CD14-positive monocyte (primary cell): ENCODE measurements around the gene DENND1A. TPM values are rescaled to one million over a fixed set of nuclear protein-coding genes. Genes with fewer than 3 reads are reported as not detected.
A peak's percentile ranks its signal among the peaks of the same experiment; 100 is the strongest.

Experiments used
- DNase-seq, 3 donors: peaks; one replicate each; pipeline ENCODE4 v3.0.0-alpha.2; 2011 to 2022
- H2AFZ ChIP-seq: 2 replicates; pipeline ENCODE4 v1.6.0; 2012; ENCODE audit warnings: mild to moderate bottlenecking, low read depth, low read length, inconsistent platforms; ENCODE audit not compliant: insufficient read depth, poor library complexity, severe bottlenecking
- H3K27ac ChIP-seq, 2 donors: 1 replicate in 1 of 2; 2 replicates in 1 of 2; pipeline ENCODE4 v1.5.1; 2012 to 2013; ENCODE audit warnings: low read length in 2 of 2, control low read depth in 1 of 2, inconsistent platforms in 1 of 2, low read depth in 1 of 2, mild to moderate bottlenecking in 1 of 2
- H3K27me3 ChIP-seq, 2 donors: one replicate each; pipeline versions ENCODE4 v1.6.0 to v1.6.1; 2011 to 2013; ENCODE audit warnings: low read length in 2 of 2; ENCODE audit not compliant: control insufficient read depth in 2 of 2, insufficient read depth in 2 of 2
- H3K36me3 ChIP-seq, 2 donors: replicated peaks in 1 of 2; 1 replicate in 1 of 2; 2 replicates in 1 of 2; pipeline versions ENCODE4 v1.5.1 to v1.6.1; 2012 to 2013; ENCODE audit warnings: low read length in 2 of 2, control low read depth in 1 of 2, inconsistent platforms in 1 of 2, mild to moderate bottlenecking in 1 of 2; ENCODE audit not compliant: insufficient read depth in 2 of 2, control insufficient read depth in 1 of 2
- H3K4me1 ChIP-seq, 2 donors: 1 replicate in 1 of 2; 2 replicates in 1 of 2; pipeline versions ENCODE4 v1.5.1 to v1.6.1; 2012 to 2013; ENCODE audit warnings: low read length in 2 of 2, control low read depth in 1 of 2, inconsistent platforms in 1 of 2, mild to moderate bottlenecking in 1 of 2, moderate library complexity in 1 of 2; ENCODE audit not compliant: insufficient read depth in 2 of 2, control insufficient read depth in 1 of 2
- H3K4me2 ChIP-seq: replicated peaks from 2 replicates; pipeline ENCODE3; 2012; ENCODE audit warnings: low read length, moderate library complexity, mild to moderate bottlenecking; ENCODE audit not compliant: poor library complexity, severe bottlenecking; ENCODE audit errors: extremely low read depth
- H3K4me3 ChIP-seq, 3 experiments: fragments of 200-600 bp in 1 of 3; sonication (generic) in 1 of 3; replicated peaks in 1 of 3; 1 replicate in 2 of 3; 2 replicates in 1 of 3; pipeline ENCODE4 v1.5.1; 2011 to 2013; ENCODE audit warnings: low read length in 3 of 3, mild to moderate bottlenecking in 3 of 3, control low read depth in 2 of 3, low read depth in 2 of 3, inconsistent platforms in 1 of 3, moderate library complexity in 1 of 3
- H3K79me2 ChIP-seq: 2 replicates; pipeline ENCODE4 v1.6.0; 2012; ENCODE audit warnings: mild to moderate bottlenecking, control low read depth, inconsistent platforms, low read length, moderate library complexity; ENCODE audit not compliant: insufficient read depth
- H3K9ac ChIP-seq: 2 replicates; pipeline ENCODE4 v1.6.0; 2017; ENCODE audit warnings: low read length, mild to moderate bottlenecking; ENCODE audit not compliant: insufficient read depth, poor library complexity, severe bottlenecking
- H3K9me3 ChIP-seq, 2 donors: replicated peaks in 1 of 2; 1 replicate in 1 of 2; 2 replicates in 1 of 2; pipeline versions ENCODE4 v1.5.1 to v1.6.1; 2012 to 2013; ENCODE audit warnings: low read length in 2 of 2, control low read depth in 1 of 2; ENCODE audit not compliant: control insufficient read depth in 1 of 2, insufficient read depth in 1 of 2
- H4K20me1 ChIP-seq: 2 replicates; pipeline ENCODE4 v1.6.0; 2012; ENCODE audit warnings: mild to moderate bottlenecking, low read length, control low read depth, moderate library complexity; ENCODE audit not compliant: insufficient read depth
- H3K27ac Mint-ChIP-seq, 7 donors: one replicate each; pipeline ENCODE4 v1.8.0; 2020; ENCODE audit warnings: mild to moderate bottlenecking in 7 of 7, mixed read lengths in 7 of 7, moderate library complexity in 6 of 7, inconsistent platforms in 2 of 7
- H3K27me3 Mint-ChIP-seq, 3 donors: one replicate each; pipeline ENCODE4 v1.8.0; 2021 to 2022; ENCODE audit warnings: low read depth in 3 of 3, mild to moderate bottlenecking in 3 of 3, mixed read lengths in 3 of 3, moderate library complexity in 3 of 3, inconsistent platforms in 1 of 3
- H3K36me3 Mint-ChIP-seq, 2 donors: one replicate each; pipeline ENCODE4 v1.8.0; 2020; ENCODE audit warnings: mixed read lengths in 2 of 2, inconsistent platforms in 1 of 2, mild to moderate bottlenecking in 1 of 2
- H3K4me1 Mint-ChIP-seq: one replicate; pipeline ENCODE4 v1.8.0; 2020; ENCODE audit warnings: mild to moderate bottlenecking, mixed read lengths
- H3K4me3 Mint-ChIP-seq, 2 donors: one replicate each; pipeline ENCODE4 v1.8.0; 2020; ENCODE audit warnings: mild to moderate bottlenecking in 2 of 2, mixed read lengths in 2 of 2, moderate library complexity in 1 of 2
- H3K9me3 Mint-ChIP-seq, 7 donors: one replicate each; pipeline ENCODE4 v1.8.0; 2020 to 2022; ENCODE audit warnings: mixed read lengths in 7 of 7, mild to moderate bottlenecking in 6 of 7, moderate library complexity in 6 of 7, inconsistent platforms in 2 of 7
- WGBS: methylation state at CpG from one replicate; pipeline ENCODE4 v1.1.5; 2013; ENCODE audit warnings: missing lambda C conversion rate; ENCODE audit not compliant: insufficient coverage; 5-methylcytosine and 5-hydroxymethylcytosine counted together
- intact Hi-C, 2 donors: fragments of 100-400 bp; cut with micrococcal nuclease; formaldehyde crosslinking; loops; one replicate each; pipeline versions ENCODE4 v1.15.0 to v1.15.1; 2023
- polyA plus RNA-seq, 3 donors: library from polyadenylated mRNA; depleted of rRNA in 1 of 3; unstranded in 2 of 3; stranded (reverse) in 1 of 3; fragments of 300-500 nt in 2 of 3; fragments of >200 nt in 1 of 3; fragmentation: Illumina TruSeq in 2 of 3; gene quantifications; 1 replicate in 2 of 3; 2 replicates in 1 of 3; pipeline ENCODE4 v1.2.3, GENCODE V29; 2012 to 2021
- TF ChIP-seq, protein P1 (sequence below): fragments of 200-600 bp; IDR thresholded peaks from one replicate; pipeline ENCODE4 v1.8.0; 2022; ENCODE audit warnings: antibody characterized with exemption, mild to moderate bottlenecking

The DENND1A gene
- polyA plus RNA-seq, 3 donors: 24.8 to 73.0 (median 29.4) TPM

- TF ChIP-seq, protein P1, sequence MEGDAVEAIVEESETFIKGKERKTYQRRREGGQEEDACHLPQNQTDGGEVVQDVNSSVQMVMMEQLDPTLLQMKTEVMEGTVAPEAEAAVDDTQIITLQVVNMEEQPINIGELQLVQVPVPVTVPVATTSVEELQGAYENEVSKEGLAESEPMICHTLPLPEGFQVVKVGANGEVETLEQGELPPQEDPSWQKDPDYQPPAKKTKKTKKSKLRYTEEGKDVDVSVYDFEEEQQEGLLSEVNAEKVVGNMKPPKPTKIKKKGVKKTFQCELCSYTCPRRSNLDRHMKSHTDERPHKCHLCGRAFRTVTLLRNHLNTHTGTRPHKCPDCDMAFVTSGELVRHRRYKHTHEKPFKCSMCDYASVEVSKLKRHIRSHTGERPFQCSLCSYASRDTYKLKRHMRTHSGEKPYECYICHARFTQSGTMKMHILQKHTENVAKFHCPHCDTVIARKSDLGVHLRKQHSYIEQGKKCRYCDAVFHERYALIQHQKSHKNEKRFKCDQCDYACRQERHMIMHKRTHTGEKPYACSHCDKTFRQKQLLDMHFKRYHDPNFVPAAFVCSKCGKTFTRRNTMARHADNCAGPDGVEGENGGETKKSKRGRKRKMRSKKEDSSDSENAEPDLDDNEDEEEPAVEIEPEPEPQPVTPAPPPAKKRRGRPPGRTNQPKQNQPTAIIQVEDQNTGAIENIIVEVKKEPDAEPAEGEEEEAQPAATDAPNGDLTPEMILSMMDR: no peak
- Histone ChIP-seq H3K4me2 (no peak overlapping the region), H3K79me2 (no peaks in the 10 kb centered on the region), H3K27me3 (no peaks in the 10 kb centered on the region), H3K4me1 (no peaks in the 10 kb centered on the region), H2AFZ (no peak overlapping the region), H3K36me3 (peaks cover 52 to 97% of the 10 kb centered on the region in 2 donors), H3K9ac (no peak overlapping the region), H4K20me1 (peaks cover 73% of the 10 kb centered on the region), H3K9me3 (no peaks in the 10 kb centered on the region), H3K27ac (no peak overlapping the region), H3K4me3 (no peak overlapping the region)
- Mint-ChIP-seq H3K4me3 (no peak overlapping the region), H3K36me3 (peaks cover 55 to 74% of the 10 kb centered on the region in 2 donors), H3K4me1 (no peaks in the 10 kb centered on the region), H3K9me3 (no peaks in the 10 kb centered on the region), H3K27me3 (peaks cover 0 to 2% (median 1%) of the 10 kb centered on the region in 3 donors), H3K27ac (no peak overlapping the region)
- intact Hi-C loops: no loop called here
- no peak for DNase-seq
- 100% methylated on average over 2 of the region's 5 CpGs for WGBS
These were observed 323.8 kb downstream of the DENND1A start for GRCh38 chr9:123606141-123606540.

DNA sequence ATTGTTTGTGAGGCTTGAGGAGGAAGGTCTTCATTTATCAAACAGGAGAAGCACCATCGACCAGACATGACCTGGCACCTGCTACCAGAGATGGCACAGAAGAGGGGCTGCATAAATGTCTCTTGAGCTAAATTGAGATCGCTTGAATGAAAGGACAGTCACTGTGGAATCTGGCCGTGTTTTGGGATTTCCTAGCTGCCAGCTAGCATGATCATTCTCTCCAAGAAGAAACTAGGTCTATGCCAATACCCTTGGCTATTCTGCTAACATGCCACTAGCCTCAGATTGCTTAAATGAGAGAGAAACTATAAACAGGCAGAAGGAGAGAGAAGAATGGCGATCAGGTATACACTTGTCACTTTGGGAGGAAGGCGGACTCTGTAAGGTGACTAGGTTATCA, 324.6 kb downstream of the DENND1A start:
- H3K27ac Mint-ChIP-seq: peak overlapping the region in 1 of 7 donors; percentile 44
- no peak overlapping the region for H3K4me2 ChIP-seq
- 100% methylated on average over 2 of the region's 5 CpGs for WGBS
- no peak for DNase-seq
- no peak overlapping the region for H2AFZ ChIP-seq
- intact Hi-C loops: no loop called here
- no peak overlapping the region for H3K9ac ChIP-seq
- H3K36me3 ChIP-seq: peaks cover 53 to 97% of the 10 kb centered on the region in 2 donors
- no peaks in the 10 kb centered on the region for H3K9me3 Mint-ChIP-seq
- H3K4me3 Mint-ChIP-seq: no peak overlapping the region
- no peaks in the 10 kb centered on the region for H3K4me1 ChIP-seq
- TF ChIP-seq, protein P1: no peak
- peaks cover 72% of the 10 kb centered on the region for H4K20me1 ChIP-seq
- H3K27me3 ChIP-seq: no peaks in the 10 kb centered on the region
- no peaks in the 10 kb centered on the region for H3K4me1 Mint-ChIP-seq
- H3K79me2 ChIP-seq: no peaks in the 10 kb centered on the region
- no peak overlapping the region for H3K4me3 ChIP-seq
- no peak overlapping the region for H3K27ac ChIP-seq
- H3K9me3 ChIP-seq: no peaks in the 10 kb centered on the region
- peaks cover 57 to 73% of the 10 kb centered on the region in 2 donors for H3K36me3 Mint-ChIP-seq
- H3K27me3 Mint-ChIP-seq: peaks cover 0 to 2% (median 1%) of the 10 kb centered on the region in 3 donors
